MM.1S (cell line): Measurements from ENCODE around the gene EVI5L.

ENCODE experiments used
- CTCF ChIP-seq: fragments of 300-600 bp; sonication (generic); IDR thresholded peaks from 2 replicates; pipeline ENCODE4 v1.5.1; 2016; ENCODE audit warnings: antibody characterized with exemption, low read length, mixed read lengths
- EZH2 ChIP-seq: fragments of 300-600 bp; sonication (generic); optimal IDR thresholded peaks from 2 replicates; pipeline ENCODE3; 2017; ENCODE audit warnings: low read depth, mild to moderate bottlenecking, antibody characterized with exemption, low read length, mixed read lengths
- EZH2phosphoT487 ChIP-seq: fragments of 300-600 bp; sonication (generic); IDR thresholded peaks from 2 replicates; pipeline ENCODE4 v1.6.1; 2018; ENCODE audit warnings: antibody characterized with exemption, low read length

DNA sequence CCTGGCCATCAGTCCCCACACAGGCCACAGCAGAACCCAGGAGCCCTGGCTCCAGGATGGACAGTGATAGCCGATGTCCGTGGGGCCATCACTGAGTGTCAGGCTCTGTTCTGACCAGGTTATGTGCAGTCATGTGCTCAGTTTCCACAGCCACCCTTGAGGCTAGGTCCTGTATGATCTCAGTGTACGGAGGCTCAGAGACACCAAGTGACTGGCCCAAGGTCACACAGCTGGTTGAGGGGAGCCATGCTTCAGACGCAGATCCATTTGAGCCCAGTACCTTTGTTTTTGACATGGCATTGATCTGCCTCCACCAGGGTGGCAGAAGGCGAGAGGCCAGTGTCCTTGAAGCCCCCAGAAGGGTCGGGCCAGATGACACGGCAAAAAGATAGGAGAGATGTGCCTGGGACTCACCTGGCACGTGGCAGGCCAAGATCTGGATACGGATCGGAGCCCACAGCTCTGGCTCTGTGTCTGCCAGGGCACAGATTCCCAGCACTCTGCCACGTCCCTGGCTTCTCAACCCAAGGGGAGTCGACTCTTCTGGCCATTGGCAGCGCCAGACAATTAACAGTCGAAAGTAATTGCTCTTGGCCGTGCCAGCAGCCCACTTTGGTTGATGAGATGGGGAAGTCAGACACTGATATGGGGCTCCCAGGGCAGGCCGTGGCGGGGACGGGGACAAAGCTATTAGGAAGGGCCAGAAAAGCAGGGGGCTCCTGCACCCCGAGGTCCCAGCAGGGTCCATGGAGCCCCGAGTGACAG, 15.6 kb downstream of the EVI5L start:
- TF ChIP-seq EZH2 = no peak
- no peak for TF ChIP-seq CTCF
- TF ChIP-seq EZH2phosphoT487 = no peak
